ENCODE data around the gene TP53I11. TPM values are rescaled to one million over a fixed set of nuclear protein-coding genes. Genes with fewer than 3 reads are reported as not detected.

The TP53I11 gene
- polyA plus RNA-seq, 12 donors, result 33.0 to 150 (median 42.2) TPM; not detected in 1

- DNase-seq, result no peak
These were observed 8.4 kb downstream of the TP53I11 start for GRCh38 chr11:44942029-44942955.

GRCh38 chr11:44941259-44942021 lies 9.2 kb downstream of the TP53I11 start:
- DNase-seq, result no peak

DNA sequence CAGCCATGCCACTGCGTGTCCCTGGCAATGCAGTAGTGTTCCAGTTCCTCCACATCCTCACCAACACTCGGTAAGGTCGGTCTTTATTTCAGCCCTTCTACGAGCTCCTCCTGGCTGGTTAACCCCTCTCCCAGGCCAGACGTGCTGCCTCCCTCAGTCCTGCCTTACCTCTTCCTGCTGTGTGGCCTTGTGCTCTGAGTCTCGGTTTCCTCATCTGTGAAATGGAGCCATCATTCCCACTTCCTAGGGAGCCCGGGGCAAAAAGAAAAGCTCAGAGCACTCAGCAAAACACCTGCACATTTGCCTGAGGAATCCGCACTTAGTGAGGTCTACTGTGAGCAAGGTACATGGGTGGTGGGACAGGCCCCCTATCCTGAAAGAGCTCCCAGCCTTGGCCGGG lies 9.8 kb downstream of the TP53I11 start:
- DNase-seq, result no peak

DNA sequence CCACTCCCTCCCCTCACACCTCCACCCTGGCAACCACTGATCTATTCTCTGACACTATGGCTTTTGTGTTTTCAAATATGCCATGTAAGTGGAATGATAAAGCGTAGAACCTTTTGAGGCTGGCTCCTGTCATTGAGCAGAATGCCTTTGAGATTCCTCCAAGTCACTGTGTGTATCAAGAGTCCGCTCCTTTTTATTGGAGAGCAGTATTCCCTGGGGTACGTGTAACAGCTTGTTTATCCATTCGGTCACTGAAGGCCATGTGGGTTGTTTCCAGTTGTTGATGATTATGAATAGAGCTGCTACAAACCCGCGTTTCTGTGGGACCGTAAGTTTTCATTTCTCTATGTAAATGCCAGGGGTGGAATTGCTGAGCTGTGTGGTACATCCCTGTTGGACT lies 10.3 kb downstream of the TP53I11 start:
- no peak for DNase-seq

DNA sequence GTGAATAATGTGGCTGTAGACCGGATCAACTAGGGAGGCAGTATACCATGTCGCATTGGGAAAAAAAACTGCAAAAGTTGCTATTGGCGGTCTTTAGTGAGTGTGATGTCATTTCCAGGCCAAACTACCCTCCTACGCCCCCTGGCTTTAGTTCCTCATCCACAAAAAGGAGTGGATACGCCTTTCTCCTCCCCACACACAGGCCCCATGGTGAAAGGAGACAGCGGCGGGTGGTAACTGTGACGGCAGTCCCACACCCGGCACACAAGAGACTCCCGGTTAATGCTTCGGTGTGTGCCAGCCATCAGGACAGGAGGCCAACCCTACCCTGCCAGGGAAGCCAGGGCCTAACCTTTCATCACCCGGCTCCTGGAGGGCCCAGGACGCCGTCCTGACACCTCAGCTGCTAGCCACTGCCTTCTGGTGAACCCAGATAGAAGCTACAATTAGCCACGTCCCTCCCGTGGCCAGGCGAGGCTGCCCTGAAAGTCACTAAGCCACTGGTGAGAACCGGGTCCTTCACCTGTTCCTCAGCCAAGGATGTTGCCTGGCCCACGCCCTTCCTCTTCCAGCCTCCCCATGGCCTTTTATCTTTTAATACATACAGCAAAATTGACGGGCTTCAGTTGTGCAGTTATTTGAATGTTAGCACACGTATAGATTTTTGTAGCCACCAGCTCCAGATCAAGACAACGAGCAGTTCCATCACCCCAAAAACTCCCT lies 10.8 kb downstream of the TP53I11 start:
- DNase-seq, result no peak

- no peak for DNase-seq
These were observed 12.5 kb downstream of the TP53I11 start for GRCh38 chr11:44938066-44938691.

DNA sequence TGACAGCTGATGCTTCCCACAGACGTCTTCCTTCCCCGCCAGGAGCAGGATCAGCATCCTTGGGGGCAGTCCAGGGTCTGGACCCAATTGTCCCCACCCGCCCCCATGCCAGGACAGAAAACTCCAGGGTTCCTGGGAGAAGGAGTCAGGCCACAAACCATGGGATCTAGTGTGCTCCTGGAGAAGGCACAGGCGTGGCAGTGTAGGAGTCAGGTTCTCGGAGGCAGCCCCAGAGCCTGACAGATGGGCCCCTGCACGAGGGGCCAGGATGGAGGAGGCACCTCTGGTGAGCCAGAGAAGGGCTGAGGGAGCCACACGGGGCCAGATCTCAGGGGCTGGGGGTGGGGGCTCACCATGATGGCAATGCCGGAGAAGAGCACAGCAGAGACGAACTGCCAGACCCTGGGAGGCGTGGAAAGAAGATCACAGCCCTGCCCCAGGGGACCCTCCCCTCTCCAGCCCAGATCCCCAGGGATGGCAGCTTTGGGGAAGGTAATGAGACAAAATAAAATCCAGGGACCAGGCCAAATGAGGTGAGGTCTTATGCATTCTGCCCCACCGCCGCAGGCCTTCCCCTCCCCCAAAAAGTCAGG lies 13.6 kb downstream of the TP53I11 start:
- DNase-seq, result no peak

GRCh38 chr11:44936525-44936924 lies 14.2 kb downstream of the TP53I11 start:
- DNase-seq, result peak; percentile 89

DNA sequence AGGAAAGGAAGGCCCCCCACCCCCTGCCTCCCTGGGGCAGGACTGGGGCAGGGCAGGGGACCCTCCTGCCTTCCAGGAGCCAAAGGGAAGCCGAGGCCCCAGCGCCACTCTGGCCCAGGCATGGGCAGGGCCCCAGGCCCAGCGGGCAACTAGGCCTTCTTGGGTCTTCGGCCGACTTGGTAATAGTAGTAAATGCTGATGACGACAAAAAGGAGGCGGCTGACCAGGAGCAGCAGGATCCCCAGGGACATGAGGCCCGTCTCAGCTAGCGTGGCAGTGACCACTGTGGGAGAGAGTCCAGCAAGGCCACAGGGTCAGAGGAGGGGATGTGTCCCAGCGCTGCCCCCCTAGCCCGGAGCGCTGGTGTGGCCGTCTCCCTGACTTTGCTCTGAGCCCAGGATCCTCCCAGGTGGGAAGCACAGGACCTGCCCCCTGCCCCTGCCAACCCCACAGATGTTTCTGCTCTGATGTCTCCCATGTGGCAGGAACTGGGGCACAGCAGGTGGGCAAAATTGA lies 15.9 kb downstream of the TP53I11 start:
- no peak for DNase-seq

GRCh38 chr11:44934110-44934509 lies 16.6 kb downstream of the TP53I11 start:
- no peak for DNase-seq

DNA sequence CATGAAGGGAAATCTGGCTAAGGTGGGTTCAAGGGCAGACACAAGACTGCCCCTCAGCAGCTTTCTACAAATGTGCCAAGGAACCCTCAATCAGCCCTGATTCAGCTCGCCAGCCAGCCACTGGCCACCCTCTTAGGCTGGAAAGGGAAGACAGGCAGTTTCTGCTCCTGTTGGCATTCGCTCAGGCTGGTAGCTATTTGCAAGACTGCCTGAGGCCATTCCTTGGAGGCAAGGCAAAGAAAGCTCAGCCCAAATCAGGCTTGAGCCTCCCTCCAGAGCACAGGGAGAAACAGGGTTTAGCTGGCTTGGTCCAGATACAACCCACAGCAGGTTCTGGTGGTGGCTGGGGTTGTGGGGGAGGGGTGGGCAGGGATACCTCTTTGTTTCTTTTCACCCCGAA lies 19.2 kb downstream of the TP53I11 start:
- DNase-seq, result no peak

GRCh38 chr11:44930588-44931302 lies 19.9 kb downstream of the TP53I11 start:
- DNase-seq, result no peak

DNA sequence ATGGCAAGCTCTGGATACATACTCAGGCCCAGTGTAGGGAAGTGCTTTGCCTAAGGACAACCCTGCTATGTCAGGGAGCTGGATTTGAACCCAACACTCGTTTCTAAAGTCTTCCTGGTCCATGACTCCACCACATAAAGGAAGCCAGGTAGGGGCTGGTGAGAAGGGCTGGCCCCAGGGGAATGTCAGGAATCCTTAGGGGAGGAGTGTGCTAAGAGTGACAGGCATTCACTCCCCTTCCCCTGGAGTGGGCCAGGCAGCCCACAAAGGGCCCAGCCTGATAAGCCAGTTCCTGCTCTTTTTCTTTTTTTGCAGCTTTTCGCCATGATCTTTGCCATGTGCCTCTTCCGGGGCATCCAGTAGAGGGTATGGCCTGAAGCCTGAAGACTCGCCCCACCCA lies 21.9 kb downstream of the TP53I11 start:
- no peak for DNase-seq

GRCh38 chr11:44928144-44928543 lies 22.5 kb downstream of the TP53I11 start:
- DNase-seq, result no peak

- no peak for DNase-seq
These were observed 23.5 kb downstream of the TP53I11 start for GRCh38 chr11:44927174-44927661.

GRCh38 chr11:44926036-44926435 lies 24.6 kb downstream of the TP53I11 start:
- DNase-seq, result no peak

GRCh38 chr11:44923806-44924205 lies 26.9 kb downstream of the TP53I11 start:
- DNase-seq, result no peak

DNA sequence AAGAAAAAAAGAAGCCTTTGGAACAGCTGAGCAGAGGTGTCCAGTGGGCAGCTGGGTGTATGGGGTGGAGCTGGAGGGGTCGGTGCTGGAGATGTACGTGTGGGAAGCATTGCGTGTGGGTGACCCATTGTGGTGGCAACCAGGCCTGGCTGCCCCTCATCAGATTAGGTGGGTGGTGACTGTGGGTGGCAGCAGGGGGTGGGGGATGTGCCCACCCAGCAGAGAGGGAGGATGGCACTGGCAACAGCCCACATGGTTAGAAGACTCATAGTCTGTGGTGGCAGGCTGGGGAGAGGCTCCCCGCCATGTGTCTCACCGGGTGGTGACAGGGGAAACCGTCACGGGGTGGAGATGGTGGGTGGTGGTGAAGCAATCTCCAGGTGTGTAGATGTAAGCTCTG lies 27.6 kb downstream of the TP53I11 start:
- no peak for DNase-seq

- no peak for DNase-seq
These were observed 30.2 kb downstream of the TP53I11 start for GRCh38 chr11:44920451-44920850.

GRCh38 chr11:44917741-44918140 lies 32.9 kb downstream of the TP53I11 start:
- DNase-seq, result no peak

Data from muscle of arm (tissue), 12 donors.